Dedifferentiated amniotic fluid mesenchymal stem cell (primary cell): ENCODE data around the gene GABRR2.

Experiments
- DNase-seq: peaks from one replicate; pipeline ENCODE4 v3.0.0-alpha.2; 2016; ENCODE audit errors: extremely low spot score

The GABRR2 gene

GRCh38 chr6:89291256-89291819 lies 23.8 kb downstream of the GABRR2 start:
- DNase-seq, result no peak

GRCh38 chr6:89290401-89291155 lies 24.5 kb downstream of the GABRR2 start:
- no peak for DNase-seq

GRCh38 chr6:89289710-89290109 lies 25.4 kb downstream of the GABRR2 start:
- no peak for DNase-seq

- DNase-seq, result no peak
Observed at GRCh38 chr6:89287351-89288028, 27.6 kb downstream of the GABRR2 start.

- DNase-seq, result no peak
Observed at GRCh38 chr6:89286516-89286915, 28.6 kb downstream of the GABRR2 start.

GRCh38 chr6:89284963-89285735 lies 29.9 kb downstream of the GABRR2 start:
- DNase-seq, result no peak

GRCh38 chr6:89284081-89284480 lies 31.0 kb downstream of the GABRR2 start:
- no peak for DNase-seq

- DNase-seq, result no peak
Observed at GRCh38 chr6:89282749-89283148, 32.4 kb downstream of the GABRR2 start.

- no peak for DNase-seq
Observed at GRCh38 chr6:89281779-89282246, 33.3 kb downstream of the GABRR2 start.

GRCh38 chr6:89278956-89279355 lies 36.1 kb downstream of the GABRR2 start:
- no peak for DNase-seq

- DNase-seq, result no peak
Observed at GRCh38 chr6:89275900-89276299, 39.2 kb downstream of the GABRR2 start.

GRCh38 chr6:89273816-89274215 lies 41.3 kb downstream of the GABRR2 start:
- no peak for DNase-seq

GRCh38 chr6:89272596-89272995 lies 42.5 kb downstream of the GABRR2 start:
- no peak for DNase-seq

GRCh38 chr6:89270951-89271721 lies 44.0 kb downstream of the GABRR2 start:
- DNase-seq, result no peak

GRCh38 chr6:89269981-89270380 lies 45.1 kb downstream of the GABRR2 start:
- DNase-seq, result no peak

- no peak for DNase-seq
Observed at GRCh38 chr6:89269252-89269651, 45.8 kb downstream of the GABRR2 start.

GRCh38 chr6:89268776-89269175 lies 46.3 kb downstream of the GABRR2 start:
- DNase-seq, result no peak

- DNase-seq, result no peak
Observed at GRCh38 chr6:89267918-89268317, 47.2 kb downstream of the GABRR2 start.

GRCh38 chr6:89264296-89264695 lies 50.8 kb downstream of the GABRR2 start:
- no peak for DNase-seq

GRCh38 chr6:89260832-89261231 lies 54.3 kb downstream of the GABRR2 start:
- DNase-seq, result no peak

- no peak for DNase-seq
Observed at GRCh38 chr6:89260310-89260709, 54.8 kb downstream of the GABRR2 start.
